ENCODE measurements around the gene BICDL2. TPM values are rescaled to one million over a fixed set of nuclear protein-coding genes. Genes with fewer than 3 reads are reported as not detected.

The BICDL2 gene
- total and polyA plus RNA-seq, 2 of the 8 experiments (the other 6 are each of a cell fraction or from before 2014, with no cell fraction given), result 7.3 to 15.9 TPM

DNA sequence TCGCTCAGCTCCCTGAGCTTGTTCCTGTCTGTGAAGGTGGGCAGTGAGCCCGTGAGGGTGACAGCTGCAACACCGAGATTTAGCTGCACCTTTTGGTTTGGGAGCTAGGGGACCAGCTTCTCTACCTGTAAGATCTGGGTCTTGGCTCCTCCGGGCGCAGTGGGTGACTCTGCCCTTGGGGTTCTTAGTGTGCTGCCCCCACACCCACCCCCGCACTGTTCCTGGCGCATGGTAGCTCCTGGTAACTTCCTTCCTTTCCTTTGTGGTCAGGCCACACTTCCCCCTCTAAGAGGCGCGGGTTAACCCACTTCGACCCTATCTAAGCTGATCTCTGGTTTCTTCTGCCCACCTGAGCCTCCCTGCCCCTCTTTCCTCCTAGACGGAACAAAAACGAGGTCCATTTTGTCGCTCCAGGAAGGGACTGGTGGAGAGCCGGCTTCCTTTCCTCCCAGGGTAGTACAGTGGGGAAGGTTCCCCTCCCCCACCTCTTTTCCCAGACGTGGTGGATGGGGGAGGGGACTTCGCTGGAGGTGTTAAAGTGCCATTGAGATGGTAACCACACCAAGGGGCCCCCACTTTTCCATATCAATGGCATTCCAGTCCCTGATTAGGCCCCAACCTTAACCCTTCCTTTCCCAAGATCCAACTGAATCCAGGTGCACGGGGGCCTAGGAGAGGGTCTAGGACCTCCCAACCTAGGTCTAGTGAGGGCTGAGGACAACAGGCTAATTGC is 28.6 kb downstream of the BICDL2 start:
- Histone ChIP-seq H3K23me2 (ENCODE audit: low read depth, low read length) (peaks cover 26% of the 10 kb centered on the region), H3K9me3 (ENCODE audit: insufficient read depth in 2 of 2, low read depth in 1 of 2, low read length in 1 of 2) (no peaks in the 10 kb centered on the region), H4K8ac (ENCODE audit: extremely low read depth, insufficient read depth, low read length) (peak overlapping the region; percentile 87), H3K9ac (replicated peaks in 1 of 4; ENCODE audit: extremely low read depth in 1 of 4, low read depth in 3 of 4, low read length in 3 of 4) (peak overlapping the region in 3 of 4 experiments; percentile 84 to 87 (median 85); a peak in 6 of 7 replicates), H3K27me3 (replicated peaks in 1 of 4; ENCODE audit: control insufficient read depth in 3 of 4, extremely low read depth in 1 of 4, insufficient read depth in 3 of 4, low read length in 3 of 4) (no peaks in the 10 kb centered on the region; a peak in 1 of 7 replicates), H4K91ac (replicated peaks; ENCODE audit: insufficient read length, low read length) (peak overlapping the region; percentile 100), H2AK5ac (ENCODE audit: low read depth, low read length) (peak overlapping the region; percentile 94), H2BK15ac (ENCODE audit: low read length) (0 out of 2 replicates have a peak overlapping the region, but pooled peaks have one; percentile 73), H2BK120ac (replicated peaks; ENCODE audit: low read depth, low read length) (peak overlapping the region; percentile 96), H3K4me3 (ENCODE audit: extremely low read depth in 1 of 4, insufficient read depth in 2 of 4, low read depth in 3 of 4, low read length in 4 of 4) (peak overlapping the region; percentile 20 to 60 (median 46)), H3K4me1 (replicated peaks in 1 of 4; ENCODE audit: control insufficient read depth in 3 of 4, insufficient read depth in 4 of 4, low read length in 3 of 4) (peaks cover 20 to 57% (median 48%) of the 10 kb centered on the region in 4 experiments), H2BK20ac (ENCODE audit: low read length) (peak overlapping the region; percentile 62), H3K4ac (replicated peaks; ENCODE audit: insufficient read length, low read depth, low read length) (peak overlapping the region; percentile 99), H3K18ac (ENCODE audit: extremely low read depth, low read length) (peak overlapping the region; percentile 100), H2AFZ (ENCODE audit: low read length) (no peak overlapping the region), H3K14ac (ENCODE audit: insufficient read length) (peak overlapping the region; percentile 14), H2BK12ac (ENCODE audit: low read depth, low read length) (peak overlapping the region; percentile 99), H3K56ac (replicated peaks; ENCODE audit: insufficient read length, low read depth, low read length) (peak overlapping the region; percentile 96), H3K79me2 (ENCODE audit: control insufficient read depth in 1 of 2, insufficient read depth in 2 of 2, low read length in 2 of 2) (peaks cover 0 to 6% of the 10 kb centered on the region in 2 experiments; a peak in 1 of 4 replicates), H3K36me3 (ENCODE audit: control insufficient read depth in 2 of 4, insufficient read depth in 4 of 4, low read length in 3 of 4) (peaks cover 0 to 3% (median 0%) of the 10 kb centered on the region in 4 experiments; a peak in 1 of 8 replicates), H3K23ac (ENCODE audit: insufficient read length) (no peak overlapping the region), H2BK5ac (ENCODE audit: low read depth, low read length) (peak overlapping the region; percentile 100), H4K5ac (ENCODE audit: insufficient read length, low read depth, low read length) (peak overlapping the region; percentile 94), H3K4me2 (ENCODE audit: insufficient read depth in 1 of 2, low read depth in 2 of 2, low read length in 2 of 2) (peak overlapping the region; percentile 84 to 88), H3K27ac (ENCODE audit: low read depth, low read length) (peak overlapping the region; percentile 96), H3K79me1 (ENCODE audit: low read depth, low read length) (no peaks in the 10 kb centered on the region; the same call in 1 of the 2 replicates), H4K20me1 (replicated peaks in 1 of 2; ENCODE audit: control insufficient read depth in 1 of 2, insufficient read depth in 2 of 2, low read length in 2 of 2) (peaks cover 0 to 3% of the 10 kb centered on the region in 2 experiments)
- 2% methylated on average over 17 of the region's 17 CpGs; no CpG with 5 or more reads in 1 of the 2 experiments for WGBS, 2 experiments (ENCODE audit: extremely low coverage in 1 of 2, insufficient coverage in 1 of 2, insufficient read length in 1 of 2, insufficient replicate concordance in 2 of 2, low coverage in 1 of 2, low lambda C conversion rate in 2 of 2, missing lambda C conversion rate in 1 of 2)
- FAIRE-seq (peak; percentile 96), DNase-seq (ENCODE audit: low read depth in 1 of 2, low spot score in 2 of 2) (peak; percentile 89 to 94)
- POLR2A ChIA-PET (ENCODE audit: partially characterized antibody), result interaction anchor here (0.6 to 35.7 kb wide), 18 partner anchors 7 to 102 kb away, joined by 3 to 1808 read pairs (median 8); partner anchors contain the start of genes BICDL2, CLDN6, CLDN9 and HCFC1R1
- CTCF ChIA-PET (ENCODE audit: partially characterized antibody), result interaction anchor here (0.8 to 17.3 kb wide), 5 partner anchors 20 to 135 kb away, joined by 3 to 639 read pairs (median 4); partner anchors contain the start of genes BICDL2, CLDN6, HCFC1R1 and THOC6
- TF ChIP-seq KDM1A (IDR thresholded peaks at IDR 0.05; ENCODE audit: borderline replicate concordance, low read length) (peak; percentile 93), NRF1 (IDR thresholded peaks at IDR 0.05; ENCODE audit: low read depth, low read length) (no peak), SUZ12 (IDR thresholded peaks at IDR 0.05; ENCODE audit: low read length) (no peak), CHD2 (IDR thresholded peaks at IDR 0.05; ENCODE audit: low read length) (peak; percentile 83), SAP30 (IDR thresholded peaks at IDR 0.05; ENCODE audit: insufficient read depth, insufficient replicate concordance, low read length) (peak; percentile 36), EP300 (IDR thresholded peaks at IDR 0.05; ENCODE audit: borderline replicate concordance in 1 of 2, low read depth in 2 of 2, low read length in 2 of 2) (peak; percentile 86 to 100), CEBPB (IDR thresholded peaks at IDR 0.05; ENCODE audit: low read depth, low read length) (no peak), NANOG (IDR thresholded peaks at IDR 0.05; ENCODE audit: insufficient read depth, low read depth, low read length, poor library complexity, severe bottlenecking) (peak; percentile 84), TBP (IDR thresholded peaks at IDR 0.05; ENCODE audit: low read depth, low read length) (peak; percentile 86)
- TF ChIP-seq, protein P1, sequence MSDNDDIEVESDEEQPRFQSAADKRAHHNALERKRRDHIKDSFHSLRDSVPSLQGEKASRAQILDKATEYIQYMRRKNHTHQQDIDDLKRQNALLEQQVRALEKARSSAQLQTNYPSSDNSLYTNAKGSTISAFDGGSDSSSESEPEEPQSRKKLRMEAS (IDR thresholded peaks at IDR 0.05), result peak; percentile 80; the same call in 1 of the 2 replicates

Measured in H1 (cell line).